Ovary (tissue), 9 donors: Measurements from ENCODE around the gene CYP2W1. TPM values are rescaled to one million over a fixed set of nuclear protein-coding genes. Genes with fewer than 3 reads are reported as not detected.

ENCODE experiments used
- DNase-seq, 5 donors: peaks; one replicate each; pipeline ENCODE4 v3.0.0-alpha.2; 2019 to 2020
- H3K27ac ChIP-seq, 2 donors: fragments of 200-600 bp; one replicate each; pipeline versions ENCODE4 v1.5.1 to v1.8.0; 2019 to 2022
- H3K27me3 ChIP-seq: fragments of 200-600 bp; one replicate; pipeline ENCODE4 v1.8.0; 2022
- H3K36me3 ChIP-seq: fragments of 200-600 bp; sonication (generic); one replicate; pipeline ENCODE4 v1.5.1; 2019
- H3K4me1 ChIP-seq: one replicate; pipeline ENCODE4 v1.8.1; 2013; ENCODE audit warnings: mild to moderate bottlenecking, moderate library complexity; ENCODE audit not compliant: insufficient read depth
- H3K4me3 ChIP-seq: fragments of 200-600 bp; sonication (generic); one replicate; pipeline ENCODE4 v1.5.1; 2017
- H3K9me3 ChIP-seq, 2 donors: fragments of 200-600 bp in 1 of 2; sonication (generic) in 1 of 2; one replicate each; pipeline versions ENCODE4 v1.5.1 to v1.8.1; 2013 to 2019; ENCODE audit warnings: mild to moderate bottlenecking in 1 of 2, moderate library complexity in 1 of 2
- CTCF ChIP-seq, 3 donors: fragments of 450-650 bp in 2 of 3; fragments of 200-600 bp in 1 of 3; IDR thresholded peaks; one replicate each; pipeline versions ENCODE4 v1.5.1 to v1.8.0; 2016 to 2022; ENCODE audit warnings: antibody characterized with exemption in 3 of 3, mild to moderate bottlenecking in 1 of 3
- EP300 ChIP-seq: sonication (generic); formaldehyde crosslinking; IDR thresholded peaks from one replicate; pipeline ENCODE4 v1.6.1; 2017; ENCODE audit warnings: antibody characterized with exemption
- POLR2A ChIP-seq: fragments of 450-650 bp; IDR thresholded peaks from one replicate; pipeline ENCODE4 v1.6.1; 2017; ENCODE audit warnings: antibody characterized with exemption, mild to moderate bottlenecking, moderate library complexity
- WGBS, 3 donors: extraction: QIAGEN DNeasy Blood & Tissue Kit in 1 of 3; methylation state at CpG; one replicate each; pipeline versions ENCODE4 v1.1.5 to v1.1.7; 2013 to 2017; 5-methylcytosine and 5-hydroxymethylcytosine counted together
- intact Hi-C, 4 donors: fragments of 100-400 bp; cut with DNase I; formaldehyde crosslinking; loops; one replicate each; pipeline versions ENCODE4 v1.11.0 to v1.15.1; 2022 to 2023
- polyA plus RNA-seq, 2 donors: library from polyadenylated mRNA; stranded (reverse); fragments of 200-250 nt in 1 of 2; fragments of 350-450 nt in 1 of 2; fragmentation: Illumina TruSeq in 1 of 2; extraction: RNeasy Lipid Tissue Mini Kit (QIAGEN cat#74804) in 1 of 2; gene quantifications; one replicate each; pipeline ENCODE4 v1.2.3, GENCODE V29; 2013 to 2014
- total RNA-seq, 7 donors: library from RNA; depleted of rRNA in 2 of 7; stranded (reverse); fragments of >200 nt in 2 of 7; fragmentation: NEBNext Ultra II Directional in 3 of 7; extraction: Animal tissue kit (Norgen Biotek cat#: 25700) in 3 of 7; gene quantifications; one replicate each; pipeline versions ENCODE4 v1.1.0 to v1.2.4, GENCODE V29; 2016 to 2023
- donor health status: DM: no; HTN: no; CAD: no; lungs with moderate emphysema.
- donor health status: DM: no; HTN: no; CAD: no.
- donor health status: Bipolar disorder and iron deficiency.
- donor health status: DM: yes; HTN: yes; CAD: no.
- donor health status: DM: no; HTN: no; CAD: no.
- donor health status: DM: yes; HTN: yes; CAD: no.

The CYP2W1 gene
- total and polyA plus RNA-seq, 9 donors, result 0.64 to 5.2 (median 2.7) TPM; not detected in 2

DNA sequence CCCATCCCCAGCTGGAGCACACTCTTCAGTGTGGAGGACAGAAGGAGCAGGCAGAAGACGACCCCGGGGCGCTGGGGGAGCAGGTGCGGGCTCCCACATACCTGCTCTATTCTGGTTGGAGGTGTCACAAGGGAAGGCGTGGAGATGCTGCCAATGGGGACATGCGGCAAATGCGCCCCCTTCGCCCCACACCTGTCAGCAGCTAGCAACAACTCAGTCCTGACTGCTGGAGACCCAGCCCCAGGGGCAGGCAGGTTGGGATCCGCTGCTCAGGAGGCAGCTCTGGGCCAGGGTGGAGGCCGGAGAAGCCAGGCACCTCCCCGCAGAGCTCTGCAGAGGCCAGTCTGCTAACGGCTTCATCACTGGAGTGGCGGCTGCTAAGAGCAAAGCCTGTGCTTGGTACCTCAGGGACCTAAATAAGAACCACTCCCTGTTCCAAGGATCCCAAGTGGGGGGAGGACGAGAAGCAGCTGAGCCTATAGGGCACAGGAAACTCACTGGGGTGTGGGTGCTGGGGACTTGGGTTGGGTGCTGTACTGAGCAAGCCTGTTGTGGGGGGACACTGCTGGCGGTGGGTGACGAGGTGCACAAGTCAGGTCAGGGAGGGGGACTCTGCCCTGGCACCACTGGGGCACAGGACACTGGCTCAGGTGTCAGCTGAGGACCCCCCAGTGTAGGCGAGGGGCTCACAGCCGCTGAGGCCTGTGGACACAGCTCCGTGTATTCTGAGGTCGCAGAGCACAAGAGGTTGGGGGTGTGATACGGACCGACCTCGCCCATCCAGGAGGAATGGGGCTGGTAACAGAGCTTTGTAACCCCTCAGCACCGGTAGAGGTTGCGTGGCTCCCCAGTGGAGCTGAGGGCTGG, 42.1 kb downstream of the CYP2W1 start:
- no peaks in the 10 kb centered on the region for H3K9me3 ChIP-seq
- H3K36me3 ChIP-seq, result no peaks in the 10 kb centered on the region
- H3K4me3 ChIP-seq, result no peak overlapping the region
- H3K27ac ChIP-seq, result no peak overlapping the region
- intact Hi-C loops, result no loop called here
- H3K27me3 ChIP-seq, result no peaks in the 10 kb centered on the region
- TF ChIP-seq POLR2A, result no peak
- no peak for TF ChIP-seq CTCF (IDR thresholded peaks at IDR 0.05)
- TF ChIP-seq EP300, result no peak
- H3K4me1 ChIP-seq, result peaks cover 3% of the 10 kb centered on the region
- 92 to 93% (median 92%) methylated on average over 25 of the region's 25 CpGs for WGBS, 3 donors
- no peak for DNase-seq

DNA sequence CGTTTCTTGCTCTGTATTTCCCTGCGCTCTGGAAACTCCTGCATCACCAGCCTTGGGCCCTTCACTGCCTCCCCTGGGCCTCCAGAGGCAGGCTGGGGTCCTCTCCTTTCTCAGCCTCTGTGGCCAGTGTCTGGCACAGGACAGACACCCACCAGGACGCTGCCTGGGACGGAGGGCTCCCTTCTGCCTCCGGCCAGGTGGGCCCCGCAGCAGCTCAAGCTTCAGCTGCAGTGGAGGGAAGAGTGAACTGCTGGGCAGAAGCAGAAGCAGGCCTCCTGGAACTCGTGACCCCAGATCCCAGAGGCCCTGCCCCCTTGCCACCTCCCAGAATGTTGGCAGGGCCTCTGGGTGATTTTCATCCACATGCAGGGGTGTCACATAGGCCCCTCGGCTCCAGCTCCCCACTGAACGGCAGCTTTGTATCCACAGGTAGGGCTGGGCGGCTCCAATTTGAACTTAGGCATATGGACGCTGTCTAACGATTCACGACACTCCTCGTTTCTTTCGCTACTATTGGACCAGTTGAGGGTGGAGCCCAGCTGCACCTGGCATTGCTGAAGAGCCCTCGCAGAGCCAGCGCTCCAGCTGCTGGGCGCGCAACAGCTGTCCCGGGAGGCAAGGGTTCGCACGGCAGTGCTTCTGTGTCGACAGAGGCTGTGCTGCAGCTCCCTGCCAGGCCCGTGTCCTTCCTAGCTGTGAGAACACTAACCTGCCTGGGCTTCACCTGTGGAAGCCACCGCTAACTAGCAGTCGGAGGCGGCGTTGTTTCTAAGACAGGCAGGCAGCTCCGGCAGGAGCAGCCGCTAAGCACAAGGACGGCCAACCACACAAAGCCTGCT, 43.0 kb downstream of the CYP2W1 start:
- peaks cover 3% of the 10 kb centered on the region for H3K4me1 ChIP-seq

DNA sequence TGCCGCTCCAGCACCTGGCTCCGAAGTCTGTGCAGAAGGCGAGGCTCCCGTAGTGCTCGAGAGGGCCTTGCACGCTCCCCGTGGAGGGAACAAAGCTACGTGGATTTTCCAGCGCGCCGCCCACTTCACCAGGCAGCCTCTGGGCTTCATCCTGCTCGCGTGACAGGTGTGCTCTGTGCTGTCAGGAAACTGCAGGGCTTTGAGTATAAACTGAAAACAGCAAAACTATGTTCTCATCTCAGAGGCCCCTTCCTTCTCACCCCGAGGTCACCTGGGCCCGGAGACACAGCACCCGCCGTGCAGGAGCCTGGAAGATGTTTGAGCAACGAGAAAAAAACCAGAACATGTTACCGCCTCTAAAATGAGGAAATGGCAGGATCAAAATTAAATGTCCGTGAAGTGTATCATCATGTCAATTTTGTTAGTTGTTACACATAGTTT, 43.8 kb downstream of the CYP2W1 start:
- intact Hi-C loops, result no loop called here
- H3K4me1 ChIP-seq, result peaks cover 1% of the 10 kb centered on the region
- no peaks in the 10 kb centered on the region for H3K27me3 ChIP-seq
- 84 to 91% (median 90%) methylated on average over 20 of the region's 20 CpGs for WGBS, 3 donors
- no peaks in the 10 kb centered on the region for H3K36me3 ChIP-seq
- H3K27ac ChIP-seq, result no peak overlapping the region
- TF ChIP-seq EP300 (no peak), CTCF (IDR thresholded peaks at IDR 0.05) (no peak), POLR2A (no peak)
- no peaks in the 10 kb centered on the region for H3K9me3 ChIP-seq
- peak overlapping the region; percentile 69 for H3K4me3 ChIP-seq
- DNase-seq, result no peak

More for the DNA sequence above, 43.0 kb downstream of the CYP2W1 start:
- 88 to 93% (median 88%) methylated on average over 30 to 31 of the region's 31 CpGs for WGBS, 3 donors
- no peaks in the 10 kb centered on the region for H3K36me3 ChIP-seq
- DNase-seq, result no peak
- intact Hi-C loops, result no loop called here
- no peak for TF ChIP-seq CTCF (IDR thresholded peaks at IDR 0.05)
- TF ChIP-seq POLR2A, result no peak
- no peak for TF ChIP-seq EP300
- no peak overlapping the region for H3K27ac ChIP-seq
- H3K4me3 ChIP-seq, result no peak overlapping the region
- H3K27me3 ChIP-seq, result no peaks in the 10 kb centered on the region
- H3K9me3 ChIP-seq, result no peaks in the 10 kb centered on the region

GRCh38 chr7:1027242-1028043, 44.5 kb downstream of the CYP2W1 start:
- intact Hi-C loops, result loop anchor here in 1 of 4 donors (2.0 kb wide), 1 partner anchor 15 kb away; no protein-coding TSS in a partner anchor

More at GRCh38 chr7:1027242-1028043, 44.5 kb downstream of the CYP2W1 start:
- no peaks in the 10 kb centered on the region for H3K27me3 ChIP-seq
- WGBS, 3 donors, result 5 to 8% (median 8%) methylated on average over 47 to 69 of the region's 69 CpGs
- DNase-seq, result peak; percentile 52 to 67 (median 60)
- H3K9me3 ChIP-seq, result no peaks in the 10 kb centered on the region
- no peaks in the 10 kb centered on the region for H3K36me3 ChIP-seq
- H3K27ac ChIP-seq, result peak overlapping the region; percentile 96 to 99
- no peak for TF ChIP-seq EP300
- TF ChIP-seq POLR2A, result no peak
- TF ChIP-seq CTCF (IDR thresholded peaks at IDR 0.05), result no peak
- H3K4me1 ChIP-seq, result peaks cover 1% of the 10 kb centered on the region
- peak overlapping the region; percentile 69 for H3K4me3 ChIP-seq
